Tibial artery (tissue), 4 donors: ENCODE data around the gene CAMTA1.

Experiments
- DNase-seq, 2 donors: peaks; one replicate each; pipeline ENCODE4 v3.0.0-alpha.2; 2019
- H3K27ac ChIP-seq, 2 donors: fragments of 200-600 bp; sonication (generic) in 1 of 2; 1 replicate in 1 of 2; 2 replicates in 1 of 2; pipeline ENCODE4 v1.5.1; 2018 to 2019; ENCODE audit warnings: mild to moderate bottlenecking in 1 of 2
- H3K27me3 ChIP-seq, 2 donors: fragments of 200-600 bp; sonication (generic) in 1 of 2; one replicate each; pipeline versions ENCODE4 v1.5.1 to v1.6.0; 2016 to 2019
- H3K36me3 ChIP-seq, 3 donors: fragments of 200-600 bp; sonication (generic) in 2 of 3; one replicate each; pipeline ENCODE4 v1.5.1; 2016 to 2019; ENCODE audit warnings: mild to moderate bottlenecking in 2 of 3
- H3K4me1 ChIP-seq, 4 donors: fragments of 200-600 bp; sonication (generic) in 2 of 4; 1 replicate in 3 of 4; 2 replicates in 1 of 4; pipeline ENCODE4 v1.5.1; 2016 to 2019
- H3K4me3 ChIP-seq, 2 donors: fragments of 200-600 bp; sonication (generic) in 1 of 2; 1 replicate in 1 of 2; 2 replicates in 1 of 2; pipeline ENCODE4 v1.5.1; 2018 to 2019; ENCODE audit warnings: mild to moderate bottlenecking in 2 of 2
- H3K9me3 ChIP-seq, 3 donors: fragments of 200-600 bp; sonication (generic) in 1 of 3; one replicate each; pipeline ENCODE4 v1.5.1; 2016 to 2019
- intact Hi-C: fragments of 100-400 bp; cut with DNase I; formaldehyde crosslinking; loops from one replicate; pipeline ENCODE4 v1.15.0; 2023; ENCODE audit warnings: low total_unique reads
- TF ChIP-seq, protein P1 (sequence below), 2 experiments: fragments of 200-600 bp in 1 of 2; fragments of 450-650 bp in 1 of 2; IDR thresholded peaks; one replicate each; pipeline ENCODE4 v1.5.1; 2017 to 2019; ENCODE audit warnings: antibody characterized with exemption in 2 of 2, mild to moderate bottlenecking in 1 of 2, moderate library complexity in 1 of 2

The CAMTA1 gene

DNA sequence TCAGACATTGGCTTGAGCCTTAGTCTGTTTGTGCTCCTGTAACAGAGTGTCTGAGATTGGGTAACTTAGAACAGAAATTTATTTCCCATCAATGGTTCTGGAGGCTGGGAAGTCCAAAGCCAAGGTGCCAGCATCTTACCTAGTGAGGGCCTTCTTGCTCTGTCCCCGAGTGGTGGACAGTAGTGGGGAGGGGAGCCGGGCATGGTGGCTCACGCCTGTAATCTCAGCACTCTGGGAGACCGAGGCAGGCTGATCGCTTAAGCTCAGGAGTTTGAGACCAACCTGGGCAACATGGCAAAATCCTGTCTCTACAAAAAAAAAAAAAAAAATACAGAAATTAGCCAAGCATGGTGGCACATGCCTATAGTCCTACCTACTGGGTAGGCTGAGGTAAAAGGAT is 649.3 kb downstream of the CAMTA1 start:
- Histone ChIP-seq H3K9me3 (no peaks in the 10 kb centered on the region), H3K27me3 (peaks cover 0 to 22% of the 10 kb centered on the region in 2 donors), H3K36me3 (no peaks in the 10 kb centered on the region), H3K27ac (no peak overlapping the region), H3K4me3 (no peak overlapping the region), H3K4me1 (no peaks in the 10 kb centered on the region)
- intact Hi-C loops: no loop called here
- TF ChIP-seq, protein P1, sequence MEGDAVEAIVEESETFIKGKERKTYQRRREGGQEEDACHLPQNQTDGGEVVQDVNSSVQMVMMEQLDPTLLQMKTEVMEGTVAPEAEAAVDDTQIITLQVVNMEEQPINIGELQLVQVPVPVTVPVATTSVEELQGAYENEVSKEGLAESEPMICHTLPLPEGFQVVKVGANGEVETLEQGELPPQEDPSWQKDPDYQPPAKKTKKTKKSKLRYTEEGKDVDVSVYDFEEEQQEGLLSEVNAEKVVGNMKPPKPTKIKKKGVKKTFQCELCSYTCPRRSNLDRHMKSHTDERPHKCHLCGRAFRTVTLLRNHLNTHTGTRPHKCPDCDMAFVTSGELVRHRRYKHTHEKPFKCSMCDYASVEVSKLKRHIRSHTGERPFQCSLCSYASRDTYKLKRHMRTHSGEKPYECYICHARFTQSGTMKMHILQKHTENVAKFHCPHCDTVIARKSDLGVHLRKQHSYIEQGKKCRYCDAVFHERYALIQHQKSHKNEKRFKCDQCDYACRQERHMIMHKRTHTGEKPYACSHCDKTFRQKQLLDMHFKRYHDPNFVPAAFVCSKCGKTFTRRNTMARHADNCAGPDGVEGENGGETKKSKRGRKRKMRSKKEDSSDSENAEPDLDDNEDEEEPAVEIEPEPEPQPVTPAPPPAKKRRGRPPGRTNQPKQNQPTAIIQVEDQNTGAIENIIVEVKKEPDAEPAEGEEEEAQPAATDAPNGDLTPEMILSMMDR (IDR thresholded peaks at IDR 0.05): no peak
- DNase-seq: no peak

DNA sequence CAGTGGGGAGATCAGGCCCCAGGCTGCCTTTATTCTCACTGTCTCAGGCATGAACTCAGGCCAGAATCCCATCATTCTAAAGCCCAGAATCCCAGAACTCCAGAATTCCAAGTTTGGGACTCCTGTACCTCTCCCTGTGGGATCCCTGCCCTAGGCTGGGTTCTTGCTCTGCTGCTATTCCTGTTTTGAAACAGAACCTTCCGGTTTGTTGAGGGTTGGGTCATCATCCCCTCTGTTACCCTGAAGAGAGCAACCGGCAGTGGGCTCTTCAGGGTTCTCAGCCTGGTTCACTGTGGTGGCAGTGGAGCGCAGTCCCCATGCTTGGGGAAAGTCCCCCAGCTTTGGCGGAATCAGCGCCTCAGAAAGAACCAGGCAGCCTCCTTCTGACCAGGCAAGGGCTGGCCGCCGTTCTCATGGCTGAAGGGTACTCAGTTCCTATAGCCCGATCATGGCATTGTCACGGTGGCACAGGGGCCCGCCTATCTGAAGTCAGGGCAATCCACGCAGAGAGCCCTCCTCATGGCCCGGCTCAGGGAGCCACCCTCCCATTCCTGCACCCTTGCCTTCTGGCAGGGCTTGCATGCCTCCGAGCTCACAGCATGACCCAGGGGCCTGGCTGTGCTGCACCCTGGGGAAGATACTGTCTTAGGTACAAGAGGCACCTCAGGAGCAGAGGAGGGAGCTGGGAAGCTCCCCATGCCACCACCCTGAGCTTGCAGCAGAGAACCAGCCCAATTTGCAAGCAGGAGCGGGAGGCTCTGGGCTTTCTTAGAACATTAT is 650.2 kb downstream of the CAMTA1 start:
- TF ChIP-seq, protein P1 (IDR thresholded peaks at IDR 0.05): no peak
- no peaks in the 10 kb centered on the region for H3K9me3 ChIP-seq
- peaks cover 0 to 22% of the 10 kb centered on the region in 2 donors for H3K27me3 ChIP-seq
- DNase-seq: no peak
- intact Hi-C loops: no loop called here
- H3K36me3 ChIP-seq: no peaks in the 10 kb centered on the region
- no peak overlapping the region for H3K4me3 ChIP-seq
- no peaks in the 10 kb centered on the region for H3K4me1 ChIP-seq
- no peak overlapping the region for H3K27ac ChIP-seq

DNA sequence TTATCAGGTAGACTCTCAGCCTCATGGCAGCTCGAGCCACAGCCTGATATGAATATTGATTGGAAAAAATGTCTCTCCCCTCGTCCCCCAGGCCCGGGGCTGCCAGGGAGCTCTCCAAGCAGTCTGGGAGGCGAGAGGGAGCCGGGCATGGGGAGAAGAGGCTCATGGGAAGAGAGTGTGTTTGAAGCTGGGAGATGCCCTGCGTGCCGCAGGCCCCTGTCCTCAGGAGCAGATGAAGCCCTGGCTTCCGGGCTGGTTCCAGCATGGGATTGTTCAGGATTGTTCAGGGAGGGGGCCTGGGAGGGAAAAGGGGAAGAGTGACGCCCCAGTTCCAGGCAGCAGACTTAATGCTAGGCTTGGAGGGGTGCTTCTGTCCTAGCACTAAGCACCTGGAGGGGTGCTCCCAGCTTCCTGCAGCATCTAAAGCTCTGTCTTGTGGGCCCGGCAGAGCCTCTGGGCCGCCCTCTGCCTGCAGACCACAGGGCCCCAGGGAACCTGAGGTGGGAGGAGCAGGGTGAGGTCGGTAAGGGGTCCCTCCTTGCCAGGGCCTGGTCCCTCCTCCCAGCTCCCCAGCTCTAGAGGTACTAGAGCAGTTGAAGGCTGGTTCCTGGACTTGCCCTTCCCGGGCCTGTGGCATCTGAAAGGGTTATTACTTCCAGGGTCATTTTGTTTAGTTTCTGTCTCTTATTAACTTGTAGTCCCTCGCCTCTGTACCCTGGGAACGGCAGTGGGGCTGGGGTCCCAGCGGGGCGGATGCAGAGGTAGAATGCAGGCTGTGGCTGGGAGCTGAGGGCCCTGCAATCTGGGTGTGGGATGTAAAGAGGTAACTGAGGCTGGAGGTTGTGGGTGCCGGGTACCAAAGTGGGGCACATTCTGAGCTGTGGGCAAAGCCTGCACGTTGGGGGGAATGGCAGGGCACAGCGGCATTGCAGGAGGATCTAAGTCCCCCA is 651.1 kb downstream of the CAMTA1 start:
- Histone ChIP-seq H3K9me3 (no peaks in the 10 kb centered on the region), H3K27ac (no peak overlapping the region), H3K27me3 (peaks cover 0 to 21% of the 10 kb centered on the region in 2 donors), H3K4me1 (no peaks in the 10 kb centered on the region), H3K4me3 (no peak overlapping the region), H3K36me3 (no peaks in the 10 kb centered on the region)
- intact Hi-C loops: no loop called here
- TF ChIP-seq, protein P1 (IDR thresholded peaks at IDR 0.05): no peak
- DNase-seq: no peak

DNA sequence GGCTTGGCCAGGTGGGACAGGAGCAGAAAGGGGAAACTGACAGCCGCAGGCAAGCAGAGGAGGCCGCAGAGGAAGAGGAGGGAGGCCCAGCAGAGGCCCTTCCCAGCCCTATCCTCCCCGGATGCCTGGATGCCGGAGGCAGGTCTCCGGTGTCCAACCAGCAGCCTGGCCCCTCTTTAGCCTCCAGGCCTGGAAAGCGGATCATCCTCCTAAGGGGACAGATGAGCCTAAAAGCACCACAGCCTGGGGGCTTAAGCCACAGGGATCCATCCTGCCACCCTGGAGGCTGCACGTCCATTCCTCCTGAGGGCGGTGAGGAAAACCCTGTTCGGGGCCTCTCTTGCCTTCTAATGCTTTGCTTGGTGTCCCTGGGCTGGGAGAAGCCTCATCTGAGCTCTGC is 651.8 kb downstream of the CAMTA1 start:
- no peak overlapping the region for H3K4me3 ChIP-seq
- H3K27me3 ChIP-seq: peaks cover 0 to 14% of the 10 kb centered on the region in 2 donors
- H3K36me3 ChIP-seq: no peaks in the 10 kb centered on the region
- no peak for DNase-seq
- intact Hi-C loops: no loop called here
- H3K9me3 ChIP-seq: no peaks in the 10 kb centered on the region
- TF ChIP-seq, protein P1 (IDR thresholded peaks at IDR 0.05): no peak
- no peaks in the 10 kb centered on the region for H3K4me1 ChIP-seq
- no peak overlapping the region for H3K27ac ChIP-seq

DNA sequence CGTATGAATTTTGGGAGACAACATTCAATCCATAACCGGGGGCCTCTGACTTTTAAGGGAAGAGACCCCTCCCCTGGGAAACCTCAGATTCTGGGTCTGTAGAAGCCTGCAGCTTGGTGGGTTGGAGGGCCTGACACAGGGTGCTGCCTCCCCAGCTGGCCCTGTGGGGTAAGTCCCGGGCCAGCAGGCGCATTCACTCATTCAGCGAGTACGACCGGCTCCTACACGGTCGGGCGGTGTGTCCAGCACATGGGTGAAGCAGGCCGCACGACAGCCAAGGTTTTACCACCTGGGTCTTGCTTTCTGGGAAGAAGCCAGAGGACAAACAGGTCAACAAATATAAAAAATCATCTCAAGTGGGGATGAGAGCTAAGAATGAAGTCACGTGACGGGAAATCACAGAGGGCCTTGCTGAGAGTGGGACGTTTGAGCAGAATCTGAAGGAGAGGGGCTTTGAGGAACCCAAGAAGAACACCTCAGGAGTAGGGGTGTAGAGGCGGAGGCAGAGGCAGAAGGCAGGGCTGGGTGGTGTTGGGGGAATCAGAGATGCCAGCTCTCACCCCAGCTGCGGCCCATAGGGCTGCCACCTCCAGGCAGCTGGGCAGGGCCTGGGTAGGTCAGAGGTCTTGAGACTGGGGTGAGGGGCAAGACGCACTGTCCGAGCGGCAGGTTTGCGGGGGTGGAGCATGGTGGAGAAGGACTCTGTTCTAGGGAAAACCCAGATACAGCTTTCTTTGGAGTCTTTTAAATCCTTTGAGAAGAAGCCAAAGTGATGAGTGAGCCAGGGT is 652.5 kb downstream of the CAMTA1 start:
- Histone ChIP-seq H3K4me3 (no peak overlapping the region), H3K4me1 (no peaks in the 10 kb centered on the region), H3K27ac (no peak overlapping the region), H3K36me3 (no peaks in the 10 kb centered on the region), H3K27me3 (peaks cover 0 to 6% of the 10 kb centered on the region in 2 donors), H3K9me3 (no peaks in the 10 kb centered on the region)
- TF ChIP-seq, protein P1 (IDR thresholded peaks at IDR 0.05): no peak
- DNase-seq: no peak
- intact Hi-C loops: no loop called here
